ENCODE measurements around the gene MCFD2.
"Not testable (repeated sequence)": the region's sequence is repeated elsewhere in the genome, so short reads cannot be mapped to it uniquely, and the experiment has no call there.

Gene MCFD2

DNA sequence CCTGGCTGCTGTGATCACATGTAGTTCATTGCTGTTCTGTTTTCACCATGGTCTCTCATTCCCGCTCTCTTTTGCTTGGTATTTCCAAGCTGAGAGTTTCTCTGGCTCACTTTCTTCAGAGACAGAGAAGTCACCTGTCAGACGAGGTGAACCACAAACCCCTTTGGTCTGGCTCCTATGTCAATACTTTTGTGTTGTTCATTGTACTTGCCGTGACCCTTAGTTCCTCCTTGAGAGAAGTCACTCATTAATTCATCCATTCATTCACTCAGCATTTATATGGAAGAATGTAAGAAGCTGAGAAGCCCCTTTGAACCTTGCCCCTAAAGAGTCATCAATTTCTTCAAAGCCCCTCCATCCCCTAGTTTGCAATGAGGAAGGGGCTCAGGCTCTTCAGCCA, 15.2 kb downstream of the MCFD2 start:
- DNase-seq, result no peak

GRCh38 chr2:46899053-46899452, 16.6 kb downstream of the MCFD2 start:
- no peak for DNase-seq

- no peak for DNase-seq
Observed at GRCh38 chr2:46898024-46898423, 17.6 kb downstream of the MCFD2 start.

GRCh38 chr2:46893269-46893939, 22.2 kb downstream of the MCFD2 start:
- no peak for DNase-seq

- no peak for DNase-seq
Observed at GRCh38 chr2:46891956-46892553, 23.6 kb downstream of the MCFD2 start.

DNA sequence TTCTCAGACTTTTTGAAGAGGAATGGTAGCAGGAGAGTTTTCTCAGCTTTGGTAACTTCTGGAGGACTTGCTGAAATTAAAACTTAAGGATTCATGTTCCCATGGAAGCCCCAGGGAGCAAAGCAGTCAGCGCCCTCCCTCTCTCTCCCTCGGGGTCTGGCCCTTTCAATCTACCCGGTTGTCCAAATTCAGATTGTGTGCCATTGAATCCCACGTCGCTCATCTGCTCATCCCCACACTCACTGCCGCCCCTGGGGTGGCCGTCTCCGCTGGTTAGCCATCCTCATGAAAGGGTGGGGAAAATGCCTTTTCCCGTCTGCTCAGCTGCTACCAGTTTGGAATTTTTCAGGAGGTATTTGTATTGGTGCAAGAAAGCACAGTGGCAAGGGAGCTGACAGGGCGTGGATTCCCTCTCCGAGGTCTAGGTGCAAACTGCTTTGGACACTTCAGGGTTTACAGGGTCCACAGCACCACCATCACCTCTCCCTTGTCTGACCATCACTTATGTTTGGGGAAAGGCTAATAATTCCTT, 27.1 kb downstream of the MCFD2 start:
- DNase-seq, result no peak

DNA sequence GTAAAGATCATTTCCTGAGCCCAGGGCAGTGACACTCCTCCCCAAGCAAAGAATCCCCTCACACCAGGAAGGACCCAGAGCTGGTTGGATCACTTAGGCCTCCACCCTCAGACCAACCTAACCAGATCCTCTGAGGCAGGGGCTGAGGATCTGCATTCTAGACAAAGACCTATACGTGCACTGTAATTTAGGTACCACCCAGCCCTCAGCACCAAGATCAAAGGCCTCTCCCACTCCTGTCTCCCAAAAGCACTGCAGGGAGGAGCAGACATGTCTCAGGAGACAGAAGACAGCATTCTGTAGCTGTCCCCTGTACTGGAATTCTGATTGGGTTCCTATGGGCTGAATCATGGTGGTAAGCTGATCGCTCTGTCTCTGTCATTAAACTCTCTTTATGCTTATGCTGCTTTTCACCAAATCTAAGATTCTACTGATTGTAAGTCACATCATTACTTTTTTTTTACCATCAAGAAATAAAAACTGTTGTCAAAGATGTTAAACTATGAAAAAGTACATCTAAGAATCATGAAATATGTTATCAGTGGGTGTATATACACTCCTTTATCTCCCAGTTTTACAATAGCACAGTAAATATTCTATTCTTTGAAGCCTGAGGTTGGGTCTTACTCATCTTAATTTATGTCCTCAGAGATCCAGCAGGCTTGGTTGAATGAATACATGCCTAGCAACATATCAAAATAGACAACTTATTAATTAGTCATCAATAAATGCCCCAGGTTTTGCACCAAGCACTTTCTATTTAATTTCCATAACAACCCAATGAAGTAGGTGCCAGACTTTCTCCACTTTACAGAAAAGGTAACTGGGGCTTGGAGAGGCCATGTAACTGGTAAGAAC, 28.3 kb downstream of the MCFD2 start:
- no peak for DNase-seq

DNA sequence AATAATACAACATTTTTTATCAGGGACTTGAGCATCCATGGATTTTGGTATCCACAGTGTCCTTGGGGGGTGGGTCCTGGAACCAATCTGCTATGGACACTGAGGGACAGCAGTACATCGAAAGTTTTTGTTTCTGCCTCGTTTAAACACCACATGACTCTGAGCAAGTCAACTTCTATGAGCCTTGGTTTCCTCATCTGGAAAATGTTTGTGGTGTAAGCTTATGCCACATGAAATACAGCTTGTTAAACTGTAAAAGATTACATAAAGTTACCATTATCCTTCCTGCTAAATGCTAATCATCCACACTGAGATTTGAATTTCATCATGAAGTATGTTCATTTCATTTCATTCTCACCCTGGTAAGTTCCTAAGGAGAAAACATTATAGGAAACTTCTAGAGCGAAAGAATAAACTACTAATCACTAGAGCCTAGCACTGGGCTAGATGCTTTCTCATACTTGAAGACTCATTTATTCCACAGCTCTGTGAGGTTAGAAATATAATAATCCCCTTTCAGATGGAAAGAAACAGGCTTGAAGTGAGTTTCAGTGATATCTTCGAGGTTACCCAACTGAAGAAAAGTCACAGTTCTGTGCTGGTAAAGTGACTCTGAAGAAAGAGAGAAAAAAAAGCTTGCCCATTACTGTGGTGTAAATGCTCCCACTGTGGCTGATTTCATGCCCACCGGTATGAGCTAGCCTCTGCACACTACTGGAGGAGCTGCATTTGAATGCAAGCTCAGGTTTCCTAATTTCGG, 29.2 kb downstream of the MCFD2 start:
- no peak for DNase-seq

DNA sequence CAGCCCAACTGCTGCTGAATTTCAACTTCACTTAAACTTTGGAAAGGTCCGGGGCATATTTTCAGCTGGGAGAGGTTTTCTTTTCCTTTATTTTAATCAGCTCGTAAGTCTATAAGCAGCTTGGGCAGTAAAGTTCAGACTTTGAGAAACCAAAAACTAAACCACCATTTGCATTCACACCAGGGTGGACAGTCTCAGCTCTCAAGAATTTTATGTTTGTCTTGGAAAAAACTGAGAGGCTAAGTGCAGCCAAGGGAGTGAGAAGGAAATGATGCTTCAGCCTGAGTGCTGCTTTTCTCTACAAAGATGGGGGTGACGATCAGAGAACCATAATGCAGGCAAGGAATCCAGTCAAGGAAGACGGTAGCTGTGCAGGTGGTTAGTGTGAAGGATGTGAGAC, 30.2 kb downstream of the MCFD2 start:
- DNase-seq, result no peak

DNA sequence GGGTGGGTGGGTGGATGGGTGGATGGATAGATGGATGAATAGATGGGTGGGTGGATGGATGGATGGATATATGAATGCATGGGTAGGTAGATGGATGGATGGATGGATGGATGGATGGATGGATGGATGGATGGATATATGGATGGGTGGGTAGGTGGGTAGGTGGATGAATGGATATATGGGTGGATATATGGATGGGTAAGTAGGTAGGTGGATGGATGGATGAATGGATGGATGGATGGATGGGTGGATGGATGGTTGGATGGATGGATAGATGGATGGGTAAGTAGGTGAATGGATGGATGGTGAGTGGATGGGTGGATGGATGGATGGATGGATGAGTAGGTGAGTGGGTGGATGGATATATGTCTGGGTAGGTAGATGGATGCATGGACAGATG, 36.1 kb downstream of the MCFD2 start:
- DNase-seq, result no peak

- no peak for DNase-seq
Observed at GRCh38 chr2:46878886-46879285, 36.7 kb downstream of the MCFD2 start.

DNA sequence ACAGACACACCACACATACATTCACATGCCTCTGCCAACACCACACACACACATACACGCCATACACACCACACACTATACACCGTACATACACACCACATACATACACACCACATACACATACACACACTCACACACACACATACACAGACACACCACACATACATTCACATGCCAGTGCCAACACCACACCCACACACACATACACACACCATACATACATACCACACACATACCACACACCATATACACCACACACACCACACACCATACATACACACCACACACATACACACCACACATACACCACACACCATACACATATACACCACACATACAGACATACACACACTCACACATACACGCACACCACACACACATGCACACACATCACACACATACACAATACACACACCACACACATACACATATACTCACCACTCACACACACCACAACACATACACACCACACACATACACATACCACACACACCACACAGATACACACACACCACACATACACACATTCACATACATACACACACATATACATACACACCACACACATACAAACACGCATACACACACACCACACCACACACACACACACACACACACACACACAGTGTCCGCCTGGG, 37.2 kb downstream of the MCFD2 start:
- DNase-seq, result no peak

DNA sequence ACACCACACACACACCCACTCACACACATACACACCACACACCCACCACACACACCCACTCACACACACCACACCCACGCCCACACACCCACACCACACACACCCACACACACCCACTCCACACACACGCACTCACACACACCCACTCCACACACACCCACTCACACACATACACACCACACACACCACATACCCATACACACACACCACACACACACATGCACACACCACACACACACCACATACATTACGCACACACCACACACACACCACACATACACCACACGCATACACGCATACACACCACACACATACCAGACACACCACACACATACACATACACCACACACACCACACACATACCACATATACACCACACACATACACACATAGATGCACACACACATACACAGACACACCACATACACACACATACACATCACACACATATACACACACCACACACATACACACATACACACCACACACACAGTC, 37.9 kb downstream of the MCFD2 start:
- no peak for DNase-seq

DNA sequence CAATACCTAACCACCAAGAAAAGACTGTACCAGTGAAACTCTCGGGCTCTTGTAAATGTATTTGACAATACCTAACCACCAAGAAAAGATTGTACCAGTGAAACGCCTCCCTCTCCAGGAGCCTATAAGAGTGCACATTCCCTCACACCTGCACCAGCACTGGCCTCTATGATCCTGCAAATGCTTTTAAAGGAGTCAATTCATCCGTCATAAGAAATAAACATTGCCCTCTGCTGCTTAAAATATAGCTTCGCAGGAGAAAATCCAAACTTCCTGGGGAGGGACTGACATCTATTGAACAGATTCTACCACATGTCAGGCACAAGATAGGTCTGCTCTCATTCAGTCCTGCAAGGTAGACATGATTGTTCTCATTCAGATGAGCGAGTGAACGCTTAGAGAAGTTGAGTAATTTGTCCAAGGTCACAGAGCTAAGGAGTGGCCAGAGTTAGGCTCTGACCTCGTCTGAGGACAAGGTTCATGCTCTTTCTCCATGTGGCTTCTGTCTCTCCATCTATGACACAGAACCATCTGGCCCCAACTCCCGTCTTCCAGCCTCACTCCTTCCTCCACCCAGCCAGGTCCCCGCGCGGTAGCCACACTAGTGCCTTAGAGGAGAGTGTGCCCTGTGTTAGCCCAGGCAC, 38.7 kb downstream of the MCFD2 start:
- peak in 1 of 2 donors; percentile 29 for DNase-seq

- DNase-seq, result not testable (repeated sequence)
Observed at GRCh38 chr2:46875962-46876689, 39.5 kb downstream of the MCFD2 start.

DNA sequence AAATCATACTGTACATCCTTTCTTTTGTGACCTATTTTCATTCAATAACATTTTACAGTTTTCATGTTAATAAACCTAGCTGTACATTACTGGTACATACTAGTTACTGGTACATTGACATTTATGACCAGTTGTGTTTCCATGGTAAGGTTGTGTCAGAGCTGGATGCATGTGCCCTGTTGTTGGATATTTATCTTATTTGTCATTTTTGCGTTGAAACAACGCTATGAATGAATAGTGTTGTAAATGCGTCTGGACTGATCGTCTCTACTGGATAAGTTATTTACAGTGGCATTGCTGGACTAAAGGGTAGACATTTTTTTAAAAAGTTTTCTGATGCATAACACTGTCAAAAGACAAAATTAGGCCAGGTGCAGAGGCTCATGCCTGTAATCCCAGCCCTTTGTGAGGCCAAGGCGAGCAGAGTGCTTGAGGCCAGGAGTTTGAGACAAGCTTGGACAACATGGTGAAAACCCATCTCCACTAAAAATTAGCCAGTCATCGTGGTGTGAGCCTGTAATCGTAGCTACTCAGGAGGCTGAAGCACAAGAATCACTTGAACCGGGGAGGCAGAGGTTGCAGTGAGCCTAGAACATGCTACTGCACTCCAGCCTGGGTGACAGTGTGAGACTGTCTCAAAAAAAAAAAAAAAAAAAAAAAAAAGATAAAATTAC, 40.2 kb downstream of the MCFD2 start:
- DNase-seq, result no peak

GRCh38 chr2:46874236-46874929, 41.2 kb downstream of the MCFD2 start:
- no peak for DNase-seq

GRCh38 chr2:46873604-46874068, 42.0 kb downstream of the MCFD2 start:
- DNase-seq, result peak in 1 of 2 donors; percentile 54

GRCh38 chr2:46872902-46873603, 42.6 kb downstream of the MCFD2 start:
- no peak for DNase-seq

Measured in CD4-positive, alpha-beta T cell treated with Interleukin-4 for 1 hour (primary cell).